ENCODE results near the gene EHMT2.
"Not testable (repeated sequence)": the region's sequence is repeated elsewhere in the genome, so short reads cannot be mapped to it uniquely, and the experiment has no call there.

Gene EHMT2

DNA sequence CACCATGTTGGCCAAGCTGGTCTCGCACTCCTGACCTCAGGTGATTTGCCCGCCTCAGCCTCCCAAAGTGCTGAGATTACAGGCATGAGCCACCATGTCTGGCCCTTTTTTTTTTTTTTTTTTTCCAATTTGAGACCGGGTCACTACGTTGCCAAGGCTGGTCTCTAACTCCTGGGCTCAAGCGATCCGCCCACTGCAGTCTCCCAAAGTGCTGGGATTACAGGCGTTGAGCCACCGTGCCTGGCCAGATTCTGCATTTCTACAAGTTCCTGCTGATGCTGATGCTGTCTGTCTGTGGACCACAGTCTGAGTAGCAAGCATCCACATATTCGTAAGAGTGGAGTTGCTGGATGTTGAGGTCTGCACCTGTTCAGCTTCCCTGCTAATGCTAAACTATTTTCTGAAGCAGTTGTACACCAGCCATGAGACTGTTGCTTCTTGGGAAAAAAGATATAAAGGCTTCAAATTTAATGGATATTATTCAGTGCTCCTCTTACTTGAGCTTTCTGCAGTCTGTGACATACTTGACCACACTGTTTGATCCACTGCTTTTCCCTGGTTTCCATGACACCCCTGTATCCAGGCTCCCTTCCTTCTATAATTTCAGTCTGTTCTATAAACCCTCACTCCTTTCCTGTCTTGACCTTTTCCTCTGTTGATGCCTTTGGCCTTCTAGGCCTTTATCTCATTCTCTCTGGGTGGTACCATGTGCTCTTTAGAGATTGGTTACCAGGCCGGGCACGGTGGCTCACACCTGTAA is 14.5 kb upstream of the EHMT2 start:
- no peak for DNase-seq

- not testable (repeated sequence) for DNase-seq
Measured at GRCh38 chr6:31909298-31909697, 11.8 kb upstream of the EHMT2 start.

DNA sequence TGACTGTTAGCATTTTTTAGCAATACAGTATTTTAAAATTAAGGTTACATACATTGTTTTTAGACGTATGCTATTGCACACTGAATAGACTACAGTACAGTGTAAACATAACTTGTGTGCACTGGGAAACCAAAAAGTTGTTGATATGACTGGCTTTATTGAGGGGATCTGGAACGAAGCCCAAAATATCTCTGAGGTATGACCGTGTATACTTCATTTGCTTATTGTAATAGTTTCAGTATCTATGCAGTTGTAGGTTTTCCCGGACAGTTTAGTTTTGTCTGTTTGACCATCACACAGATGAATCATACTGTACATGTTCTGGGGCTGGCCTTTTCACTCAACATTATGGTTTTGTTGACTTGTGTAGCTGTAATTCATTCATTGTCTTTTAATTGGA is 11.3 kb upstream of the EHMT2 start:
- DNase-seq = no peak

GRCh38 chr6:31908255-31908654 is 10.8 kb upstream of the EHMT2 start:
- not testable (repeated sequence) for DNase-seq

DNA sequence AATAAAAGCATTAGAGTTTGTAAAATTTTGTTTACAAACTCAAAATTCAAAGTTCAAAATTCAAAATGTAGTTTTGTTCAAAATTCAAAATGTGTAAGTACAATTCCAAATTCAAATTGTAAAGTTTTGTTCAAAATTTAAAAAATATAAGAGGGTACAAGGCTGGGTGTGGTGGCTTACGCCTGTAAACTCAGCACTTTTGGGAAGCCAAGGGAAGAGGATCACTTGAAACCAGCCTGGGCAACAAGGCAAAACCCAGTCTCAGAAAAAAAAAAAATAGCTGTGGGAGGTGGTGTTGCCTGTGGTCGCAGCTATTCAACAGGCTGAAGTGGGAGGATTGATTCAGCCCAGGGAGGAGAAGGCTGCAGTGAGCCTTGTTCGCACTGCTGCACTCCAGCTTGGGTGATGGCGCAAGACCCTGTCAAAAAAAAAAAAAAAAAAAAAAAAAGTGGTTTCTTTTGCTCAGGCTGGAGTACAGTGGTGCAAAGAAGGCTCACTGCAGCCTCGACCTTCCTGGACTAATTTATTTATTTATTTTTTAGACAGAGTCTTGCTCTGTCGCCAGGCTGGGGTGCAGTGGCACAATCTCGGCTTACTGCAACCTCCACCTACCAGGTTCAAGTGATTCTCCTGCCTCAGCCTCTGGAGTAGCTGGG is 9.8 kb upstream of the EHMT2 start:
- DNase-seq = no peak

DNA sequence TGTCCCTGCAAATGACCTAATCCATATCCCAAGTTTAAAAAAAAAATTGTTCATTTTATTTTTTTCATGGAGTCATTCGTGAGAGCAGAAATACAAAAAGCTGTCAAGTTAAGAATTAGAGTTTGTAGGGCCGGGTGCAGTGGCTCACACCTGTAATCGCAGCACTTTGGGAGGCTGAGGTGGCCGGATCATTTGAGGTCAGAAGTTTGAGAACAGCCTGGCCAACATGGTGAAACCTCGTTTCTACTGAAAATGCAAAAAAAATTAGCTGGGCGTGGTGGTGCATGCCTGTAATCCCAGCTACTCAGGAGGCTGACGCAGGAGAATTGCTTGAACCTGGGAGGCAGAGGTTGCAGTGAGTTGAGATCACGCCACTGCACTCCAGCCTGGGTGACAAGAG is 9.2 kb upstream of the EHMT2 start:
- not testable (repeated sequence) for DNase-seq

- DNase-seq = no peak
Measured at GRCh38 chr6:31906122-31906521, 8.6 kb upstream of the EHMT2 start.

GRCh38 chr6:31905041-31905440 is 7.5 kb upstream of the EHMT2 start:
- no peak for DNase-seq

GRCh38 chr6:31903957-31904356 is 6.5 kb upstream of the EHMT2 start:
- DNase-seq = no peak

- peak; percentile 86 for DNase-seq
Measured at GRCh38 chr6:31901953-31902643, 4.6 kb upstream of the EHMT2 start, which contains the start of gene ZBTB12. Gene ZBTB12 (minus strand): TSS chr6:31902086. CDS start chr6:31901305, 781 bp downstream.

- DNase-seq = no peak
Measured at GRCh38 chr6:31901415-31901952, 4.0 kb upstream of the EHMT2 start.

GRCh38 chr6:31900917-31901414 is 3.5 kb upstream of the EHMT2 start:
- DNase-seq = no peak

GRCh38 chr6:31899882-31900722 is 2.6 kb upstream of the EHMT2 start:
- no peak for DNase-seq

DNA sequence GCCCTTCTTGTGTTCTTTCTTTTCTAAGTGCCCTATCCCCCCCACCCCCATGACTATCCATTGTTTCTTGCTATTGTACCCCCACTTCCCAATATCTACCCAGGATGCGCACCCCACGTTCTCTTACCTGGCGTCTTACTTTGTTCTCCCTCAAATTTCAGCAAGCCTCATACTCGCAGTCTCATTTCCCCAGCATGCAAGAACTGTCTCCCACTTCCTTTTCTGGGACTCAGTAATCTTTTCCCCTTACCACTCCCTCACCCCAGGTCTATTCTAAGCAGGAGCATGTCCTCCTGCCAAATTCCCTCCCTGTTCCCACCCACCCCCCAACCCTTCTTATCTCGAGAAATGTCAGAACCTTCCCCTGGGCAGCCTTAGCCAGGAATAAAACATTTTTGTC is 1.7 kb upstream of the EHMT2 start:
- no peak for DNase-seq

DNA sequence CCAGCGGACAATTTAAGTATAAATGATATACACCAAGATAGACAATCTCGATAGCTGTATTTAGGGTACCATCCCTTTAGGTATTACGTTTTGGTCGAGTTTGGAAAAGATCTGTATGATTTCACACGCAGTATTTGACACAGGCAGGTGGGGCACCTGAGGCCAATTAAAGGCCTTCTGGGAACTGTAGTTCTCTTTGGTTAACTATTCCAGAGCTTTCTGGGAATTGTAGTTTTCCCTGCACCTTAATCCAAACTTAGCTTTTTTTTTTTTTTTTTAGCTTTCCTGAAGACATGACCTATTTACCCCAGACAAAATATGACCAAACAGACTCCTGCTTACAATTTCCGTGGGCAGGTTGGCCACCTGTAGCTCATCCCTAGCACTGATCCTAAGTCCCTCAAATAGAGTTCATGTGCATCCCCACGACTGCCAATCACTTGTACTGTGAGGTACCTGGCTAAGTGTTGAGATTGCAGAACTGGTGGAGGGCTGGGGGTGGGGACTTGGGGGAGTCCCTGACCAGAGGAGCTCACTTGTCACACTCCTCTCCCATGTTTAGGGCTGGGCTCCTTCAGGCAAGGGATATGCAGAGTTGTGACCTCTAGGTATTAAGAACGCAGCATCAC is 999 bp upstream of the EHMT2 start:
- DNase-seq = peak; percentile 25

DNA sequence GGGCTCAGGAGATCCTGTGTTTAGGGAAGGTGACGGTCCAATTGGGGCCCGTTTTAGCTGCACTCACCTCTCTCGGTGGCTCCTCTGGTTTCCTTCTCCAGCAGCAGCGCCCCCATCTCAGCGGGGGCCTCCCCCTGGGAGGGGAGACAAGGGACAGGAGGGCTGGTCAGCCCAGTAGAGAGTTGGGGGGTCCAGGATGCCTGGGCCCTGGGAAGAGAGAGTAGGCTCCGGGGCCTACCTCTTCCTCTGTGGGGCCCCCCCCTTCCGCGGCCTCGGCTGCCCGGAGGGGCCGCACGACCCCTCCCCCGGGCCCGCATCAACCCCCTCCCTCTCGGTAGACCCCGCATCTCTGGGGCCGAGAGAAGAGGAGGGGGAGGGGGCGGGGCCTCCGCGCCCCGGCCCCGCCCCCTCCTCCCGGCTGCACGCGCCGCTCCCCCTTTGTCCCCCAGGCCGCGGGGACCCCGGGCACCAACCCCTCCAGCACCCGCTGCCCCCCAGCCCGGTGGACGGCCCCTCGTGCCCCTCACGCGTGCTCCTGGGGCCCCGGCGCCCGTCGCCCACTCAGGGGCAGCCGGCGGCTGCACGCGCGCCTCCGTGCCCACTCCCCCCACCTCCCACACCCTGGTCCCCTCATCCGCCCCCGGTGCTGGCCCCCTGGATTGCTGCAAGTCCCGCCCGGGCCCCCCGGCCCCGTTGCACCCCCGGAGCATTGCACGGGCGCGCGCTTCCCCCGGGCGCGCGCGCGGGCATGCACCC is 464 bp downstream of the EHMT2 start:
- DNase-seq = no peak

- DNase-seq = no peak
Measured at GRCh38 chr6:31896493-31896855, 1.0 kb downstream of the EHMT2 start.

GRCh38 chr6:31892821-31893220 is 4.7 kb downstream of the EHMT2 start:
- no peak for DNase-seq

GRCh38 chr6:31889331-31889972 is 8.0 kb downstream of the EHMT2 start:
- DNase-seq = no peak
